ENCODE data around the gene TMEM108.

DNA sequence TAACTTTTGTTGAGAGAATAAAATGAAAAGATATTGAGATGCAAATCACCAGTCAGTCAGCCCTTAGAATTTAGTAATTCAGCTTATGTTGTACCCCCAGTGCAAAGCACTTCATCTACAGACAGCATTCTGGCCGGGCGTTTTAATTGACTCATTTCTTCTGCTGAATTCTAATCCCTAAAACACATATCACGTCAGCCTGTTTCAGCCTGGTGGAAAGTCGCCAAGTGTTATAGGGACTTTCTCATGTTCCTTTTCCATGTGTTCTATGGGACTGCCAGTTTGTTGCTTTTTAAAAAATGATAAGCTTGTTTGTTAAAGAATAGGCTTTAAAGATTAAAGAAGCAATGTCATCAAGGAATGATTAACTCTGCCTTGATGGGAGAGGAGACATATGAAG is 192.0 kb downstream of the TMEM108 start:
- TF ChIP-seq POLR2A (IDR thresholded peaks at IDR 0.05) = no peak
- TF ChIP-seq, protein P1, sequence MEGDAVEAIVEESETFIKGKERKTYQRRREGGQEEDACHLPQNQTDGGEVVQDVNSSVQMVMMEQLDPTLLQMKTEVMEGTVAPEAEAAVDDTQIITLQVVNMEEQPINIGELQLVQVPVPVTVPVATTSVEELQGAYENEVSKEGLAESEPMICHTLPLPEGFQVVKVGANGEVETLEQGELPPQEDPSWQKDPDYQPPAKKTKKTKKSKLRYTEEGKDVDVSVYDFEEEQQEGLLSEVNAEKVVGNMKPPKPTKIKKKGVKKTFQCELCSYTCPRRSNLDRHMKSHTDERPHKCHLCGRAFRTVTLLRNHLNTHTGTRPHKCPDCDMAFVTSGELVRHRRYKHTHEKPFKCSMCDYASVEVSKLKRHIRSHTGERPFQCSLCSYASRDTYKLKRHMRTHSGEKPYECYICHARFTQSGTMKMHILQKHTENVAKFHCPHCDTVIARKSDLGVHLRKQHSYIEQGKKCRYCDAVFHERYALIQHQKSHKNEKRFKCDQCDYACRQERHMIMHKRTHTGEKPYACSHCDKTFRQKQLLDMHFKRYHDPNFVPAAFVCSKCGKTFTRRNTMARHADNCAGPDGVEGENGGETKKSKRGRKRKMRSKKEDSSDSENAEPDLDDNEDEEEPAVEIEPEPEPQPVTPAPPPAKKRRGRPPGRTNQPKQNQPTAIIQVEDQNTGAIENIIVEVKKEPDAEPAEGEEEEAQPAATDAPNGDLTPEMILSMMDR (IDR thresholded peaks at IDR 0.05) = no peak
